Osteocyte (in vitro differentiated cells): Measurements from ENCODE around the gene IFNL1. TPM values are rescaled to one million over a fixed set of nuclear protein-coding genes. Genes with fewer than 3 reads are reported as not detected.
"Not testable (repeated sequence)": the region's sequence is repeated elsewhere in the genome, so short reads cannot be mapped to it uniquely, and the experiment has no call there.

Experiments
- DNase-seq: peaks from one replicate; pipeline ENCODE4 v3.0.0; 2021; ENCODE audit warnings: mixed read lengths; ENCODE audit not compliant: unreplicated experiment; ENCODE audit errors: extremely low spot score
- H3K27ac Mint-ChIP-seq: one replicate; pipeline ENCODE4 v1.8.0; 2021; ENCODE audit warnings: mild to moderate bottlenecking, mixed read lengths; ENCODE audit not compliant: unreplicated experiment
- H3K27me3 Mint-ChIP-seq: one replicate; pipeline ENCODE4 v1.8.0; 2021; ENCODE audit warnings: mixed read lengths; ENCODE audit not compliant: unreplicated experiment
- H3K36me3 Mint-ChIP-seq: one replicate; pipeline ENCODE4 v1.8.0; 2021; ENCODE audit warnings: mixed read lengths; ENCODE audit not compliant: unreplicated experiment
- H3K4me1 Mint-ChIP-seq: one replicate; pipeline ENCODE4 v1.8.0; 2021; ENCODE audit warnings: mixed read lengths; ENCODE audit not compliant: unreplicated experiment
- H3K4me3 Mint-ChIP-seq: one replicate; pipeline ENCODE4 v1.8.0; 2021; ENCODE audit warnings: mild to moderate bottlenecking, moderate library complexity, mixed read lengths; ENCODE audit not compliant: unreplicated experiment
- H3K9me3 Mint-ChIP-seq: one replicate; pipeline ENCODE4 v1.8.0; 2021; ENCODE audit warnings: mixed read lengths; ENCODE audit not compliant: unreplicated experiment
- total RNA-seq: library from RNA; stranded (reverse); gene quantifications from 2 replicates; pipeline ENCODE4 v1.2.1, GENCODE V29; 2021
- TF ChIP-seq, protein P1 (sequence below): fragments of 200-600 bp; sonication (generic); IDR thresholded peaks from 2 replicates; pipeline ENCODE4 v1.5.0; 2021; ENCODE audit warnings: antibody characterized with exemption, mild to moderate bottlenecking, moderate library complexity

Gene IFNL1
- total RNA-seq, 1 donor from 2014 or later: not detected

DNA sequence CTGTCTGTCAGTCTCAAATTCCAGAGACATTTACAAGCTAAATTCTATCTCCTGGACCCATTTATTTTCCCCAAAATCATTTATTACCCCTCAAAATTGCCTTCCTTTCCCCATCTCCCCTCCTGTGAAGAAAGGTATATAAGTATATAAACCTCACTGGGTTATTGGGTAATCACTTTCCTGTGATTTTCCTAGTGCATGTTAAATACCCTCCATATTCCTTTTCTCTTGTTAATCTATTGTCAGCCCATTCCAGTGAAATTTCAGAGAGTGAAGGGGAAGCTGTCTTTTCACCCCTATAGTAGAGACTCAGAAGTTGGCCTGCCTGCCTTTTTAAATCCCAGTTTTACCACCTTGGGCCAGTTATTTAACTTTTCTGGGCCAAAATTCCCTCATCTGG lies 9.9 kb downstream of the IFNL1 start:
- peaks cover 4% of the 10 kb centered on the region for H3K4me1 Mint-ChIP-seq
- peaks cover 64% of the 10 kb centered on the region for H3K27me3 Mint-ChIP-seq
- H3K4me3 Mint-ChIP-seq: no peak overlapping the region
- H3K9me3 Mint-ChIP-seq: no peaks in the 10 kb centered on the region
- TF ChIP-seq, protein P1, sequence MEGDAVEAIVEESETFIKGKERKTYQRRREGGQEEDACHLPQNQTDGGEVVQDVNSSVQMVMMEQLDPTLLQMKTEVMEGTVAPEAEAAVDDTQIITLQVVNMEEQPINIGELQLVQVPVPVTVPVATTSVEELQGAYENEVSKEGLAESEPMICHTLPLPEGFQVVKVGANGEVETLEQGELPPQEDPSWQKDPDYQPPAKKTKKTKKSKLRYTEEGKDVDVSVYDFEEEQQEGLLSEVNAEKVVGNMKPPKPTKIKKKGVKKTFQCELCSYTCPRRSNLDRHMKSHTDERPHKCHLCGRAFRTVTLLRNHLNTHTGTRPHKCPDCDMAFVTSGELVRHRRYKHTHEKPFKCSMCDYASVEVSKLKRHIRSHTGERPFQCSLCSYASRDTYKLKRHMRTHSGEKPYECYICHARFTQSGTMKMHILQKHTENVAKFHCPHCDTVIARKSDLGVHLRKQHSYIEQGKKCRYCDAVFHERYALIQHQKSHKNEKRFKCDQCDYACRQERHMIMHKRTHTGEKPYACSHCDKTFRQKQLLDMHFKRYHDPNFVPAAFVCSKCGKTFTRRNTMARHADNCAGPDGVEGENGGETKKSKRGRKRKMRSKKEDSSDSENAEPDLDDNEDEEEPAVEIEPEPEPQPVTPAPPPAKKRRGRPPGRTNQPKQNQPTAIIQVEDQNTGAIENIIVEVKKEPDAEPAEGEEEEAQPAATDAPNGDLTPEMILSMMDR: no peak
- no peak overlapping the region for H3K27ac Mint-ChIP-seq
- peaks cover 2% of the 10 kb centered on the region for H3K36me3 Mint-ChIP-seq
- DNase-seq: no peak

DNA sequence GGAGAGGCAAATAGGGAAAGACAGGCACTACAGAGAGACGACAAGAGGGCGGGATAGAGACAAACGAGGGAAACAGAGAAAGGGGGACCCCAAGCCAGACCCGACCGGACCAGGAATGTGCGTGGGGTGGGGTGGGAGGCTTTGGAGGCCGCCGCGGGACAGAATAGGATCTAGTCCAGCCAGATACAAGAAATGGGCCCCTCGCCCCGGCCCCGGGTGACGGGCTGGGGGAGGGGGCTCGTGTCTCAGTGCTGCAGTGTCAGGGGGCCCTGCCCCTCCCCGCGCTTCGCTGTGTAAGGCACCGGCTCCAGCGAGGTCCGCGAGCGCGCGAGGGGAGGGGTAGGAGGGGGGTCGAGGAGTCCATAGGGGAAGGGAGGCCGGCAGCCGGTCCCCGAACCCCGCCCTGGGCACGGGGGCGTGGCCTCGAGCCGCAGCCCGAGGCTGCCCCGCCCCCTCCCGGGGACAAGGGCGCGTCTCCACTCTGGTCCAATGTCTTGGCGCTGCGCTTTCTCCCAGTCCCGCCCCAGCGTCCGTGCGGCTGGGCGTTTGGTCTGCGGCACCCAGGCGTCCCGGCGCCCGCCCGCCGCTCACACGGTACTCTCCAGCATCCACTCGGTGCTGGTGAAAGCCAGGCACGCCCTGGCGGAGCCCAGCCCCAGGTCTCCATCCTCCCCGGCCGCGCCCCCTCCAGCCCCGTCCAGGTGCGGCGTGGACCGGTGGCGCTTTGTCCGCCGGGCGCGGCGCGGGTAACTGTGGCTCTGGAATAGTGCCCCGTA lies 11.0 kb downstream of the IFNL1 start:
- no peaks in the 10 kb centered on the region for H3K9me3 Mint-ChIP-seq
- H3K27me3 Mint-ChIP-seq: peaks cover 60% of the 10 kb centered on the region
- DNase-seq: no peak
- peak overlapping the region; percentile 62 for H3K4me3 Mint-ChIP-seq
- TF ChIP-seq, protein P1: no peak
- H3K27ac Mint-ChIP-seq: no peak overlapping the region
- peaks cover 2% of the 10 kb centered on the region for H3K36me3 Mint-ChIP-seq
- H3K4me1 Mint-ChIP-seq: peaks cover 4% of the 10 kb centered on the region

DNA sequence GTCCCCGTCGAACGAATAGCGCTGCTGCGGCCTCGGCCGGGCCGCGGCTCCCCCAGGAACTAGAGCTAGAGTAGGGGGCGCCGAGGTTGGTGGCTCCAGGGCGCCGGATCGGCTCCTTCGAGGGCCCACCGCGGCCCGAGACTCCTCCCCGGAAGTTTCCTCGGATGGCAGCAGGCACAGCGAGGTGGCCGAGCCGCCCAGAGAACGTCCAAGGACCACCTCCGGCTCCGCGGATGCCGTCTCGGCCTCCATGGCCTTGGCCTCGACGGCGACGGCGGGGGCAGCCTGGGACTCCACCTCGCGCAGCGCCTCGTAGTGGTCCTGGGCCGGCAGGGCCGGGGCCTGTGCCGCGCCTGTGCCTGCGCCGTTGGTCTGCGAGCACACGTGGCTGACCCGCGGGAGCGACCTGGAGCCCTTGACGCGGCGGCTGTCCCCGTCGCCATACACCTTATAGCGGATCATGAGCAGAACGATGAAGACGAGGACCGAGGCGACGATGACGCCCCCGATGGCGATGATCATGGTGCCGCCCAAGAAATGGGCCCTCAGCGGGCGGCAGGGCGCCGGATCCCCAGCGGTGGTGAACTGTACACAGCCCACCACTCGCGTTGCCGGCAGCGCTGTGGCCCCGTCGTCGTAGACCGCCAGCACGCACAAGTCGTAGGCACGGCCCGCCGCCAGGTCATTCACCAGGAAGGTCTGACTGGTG lies 11.8 kb downstream of the IFNL1 start:
- no peak for DNase-seq
- no peak overlapping the region for H3K4me3 Mint-ChIP-seq
- peaks cover 2% of the 10 kb centered on the region for H3K36me3 Mint-ChIP-seq
- H3K4me1 Mint-ChIP-seq: peaks cover 4% of the 10 kb centered on the region
- H3K27ac Mint-ChIP-seq: no peak overlapping the region
- no peaks in the 10 kb centered on the region for H3K9me3 Mint-ChIP-seq
- TF ChIP-seq, protein P1: peak; percentile 17
- H3K27me3 Mint-ChIP-seq: peaks cover 59% of the 10 kb centered on the region

- Mint-ChIP-seq H3K4me3 (peak overlapping the region; percentile 37), H3K9me3 (no peaks in the 10 kb centered on the region), H3K27ac (no peak overlapping the region), H3K27me3 (peaks cover 55% of the 10 kb centered on the region), H3K36me3 (peaks cover 2% of the 10 kb centered on the region), H3K4me1 (peaks cover 4% of the 10 kb centered on the region)
- DNase-seq: no peak
- TF ChIP-seq, protein P1: no peak
These were observed 12.5 kb downstream of the IFNL1 start for GRCh38 chr19:39308531-39309304.

GRCh38 chr19:39309305-39309670 lies 13.1 kb downstream of the IFNL1 start:
- H3K9me3 Mint-ChIP-seq, H3K27ac Mint-ChIP-seq, H3K4me3 Mint-ChIP-seq, H3K36me3 Mint-ChIP-seq, DNase-seq, H3K4me1 Mint-ChIP-seq: not testable (repeated sequence)
- H3K27me3 Mint-ChIP-seq: peaks cover 49% of the 10 kb centered on the region
